ENCODE results near the gene ERG. TPM values are rescaled to one million over a fixed set of nuclear protein-coding genes. Genes with fewer than 3 reads are reported as not detected.

The ERG gene
- total RNA-seq, 2 donors from 2014 or later, result not detected

- no peak overlapping the region for H3K4me3 Mint-ChIP-seq
- H3K36me3 Mint-ChIP-seq, result no peaks in the 10 kb centered on the region
- H3K27ac Mint-ChIP-seq, result no peak overlapping the region
- ATAC-seq (peak; percentile 48 to 61), DNase-seq (ENCODE audit: low spot score) (no peak)
- peaks cover 32 to 51% of the 10 kb centered on the region in 2 donors for H3K27me3 Mint-ChIP-seq
- H3K9me3 Mint-ChIP-seq, result no peaks in the 10 kb centered on the region
- no peaks in the 10 kb centered on the region for H3K4me1 Mint-ChIP-seq (ENCODE audit: low read depth in 2 of 2)
These were observed 4.6 kb downstream of the ERG start for GRCh38 chr21:38493549-38494250.

- Mint-ChIP-seq H3K27ac (no peak overlapping the region), H3K27me3 (peaks cover 27 to 51% of the 10 kb centered on the region in 2 donors), H3K36me3 (no peaks in the 10 kb centered on the region), H3K9me3 (no peaks in the 10 kb centered on the region), H3K4me3 (no peak overlapping the region), H3K4me1 (ENCODE audit: low read depth in 2 of 2) (no peaks in the 10 kb centered on the region)
- no peak for DNase-seq (ENCODE audit: low spot score)
- no peak for ATAC-seq
These were observed 6.3 kb downstream of the ERG start for GRCh38 chr21:38492007-38492406.

GRCh38 chr21:38491536-38491935 is 6.7 kb downstream of the ERG start:
- H3K4me1 Mint-ChIP-seq (ENCODE audit: low read depth in 2 of 2), result no peaks in the 10 kb centered on the region
- H3K36me3 Mint-ChIP-seq, result no peaks in the 10 kb centered on the region
- ATAC-seq (no peak), DNase-seq (ENCODE audit: low spot score) (no peak)
- H3K4me3 Mint-ChIP-seq, result no peak overlapping the region
- H3K9me3 Mint-ChIP-seq, result no peaks in the 10 kb centered on the region
- H3K27ac Mint-ChIP-seq, result no peak overlapping the region
- H3K27me3 Mint-ChIP-seq, result peaks cover 27 to 52% of the 10 kb centered on the region in 2 donors

- no peak overlapping the region for H3K27ac Mint-ChIP-seq
- H3K9me3 Mint-ChIP-seq, result no peaks in the 10 kb centered on the region
- H3K4me1 Mint-ChIP-seq (ENCODE audit: low read depth in 2 of 2), result no peaks in the 10 kb centered on the region
- no peak for ATAC-seq
- H3K36me3 Mint-ChIP-seq, result no peaks in the 10 kb centered on the region
- peaks cover 25 to 55% of the 10 kb centered on the region in 2 donors for H3K27me3 Mint-ChIP-seq
- no peak for DNase-seq (ENCODE audit: low spot score)
- H3K4me3 Mint-ChIP-seq, result no peak overlapping the region
These were observed 7.8 kb downstream of the ERG start for GRCh38 chr21:38490411-38491020.

GRCh38 chr21:38489729-38490128 is 8.5 kb downstream of the ERG start:
- H3K27me3 Mint-ChIP-seq, result peaks cover 21 to 48% of the 10 kb centered on the region in 2 donors
- H3K36me3 Mint-ChIP-seq, result no peaks in the 10 kb centered on the region
- ATAC-seq, result no peak
- H3K4me1 Mint-ChIP-seq (ENCODE audit: low read depth in 2 of 2), result no peaks in the 10 kb centered on the region
- no peak for DNase-seq (ENCODE audit: low spot score)
- no peak overlapping the region for H3K27ac Mint-ChIP-seq
- H3K4me3 Mint-ChIP-seq, result no peak overlapping the region
- H3K9me3 Mint-ChIP-seq, result no peaks in the 10 kb centered on the region

- peaks cover 24 to 48% of the 10 kb centered on the region in 2 donors for H3K27me3 Mint-ChIP-seq
- H3K4me3 Mint-ChIP-seq, result no peak overlapping the region
- no peak overlapping the region for H3K27ac Mint-ChIP-seq
- no peak for ATAC-seq
- no peak for DNase-seq (ENCODE audit: low spot score)
- H3K9me3 Mint-ChIP-seq, result no peaks in the 10 kb centered on the region
- no peaks in the 10 kb centered on the region for H3K4me1 Mint-ChIP-seq (ENCODE audit: low read depth in 2 of 2)
- H3K36me3 Mint-ChIP-seq, result no peaks in the 10 kb centered on the region
These were observed 9.0 kb downstream of the ERG start for GRCh38 chr21:38489271-38489652.

- H3K27me3 Mint-ChIP-seq, result peaks cover 24 to 44% of the 10 kb centered on the region in 2 donors
- no peak for ATAC-seq
- H3K4me3 Mint-ChIP-seq, result peak overlapping the region; percentile 27
- no peaks in the 10 kb centered on the region for H3K4me1 Mint-ChIP-seq (ENCODE audit: low read depth in 2 of 2)
- no peak overlapping the region for H3K27ac Mint-ChIP-seq
- DNase-seq (ENCODE audit: low spot score), result no peak
- H3K36me3 Mint-ChIP-seq, result no peaks in the 10 kb centered on the region
- H3K9me3 Mint-ChIP-seq, result no peaks in the 10 kb centered on the region
These were observed 9.5 kb downstream of the ERG start for GRCh38 chr21:38488640-38489270.

- Mint-ChIP-seq H3K27me3 (peaks cover 22 to 42% of the 10 kb centered on the region in 2 donors), H3K27ac (no peak overlapping the region), H3K4me3 (peak overlapping the region; percentile 27), H3K36me3 (no peaks in the 10 kb centered on the region), H3K9me3 (no peaks in the 10 kb centered on the region), H3K4me1 (ENCODE audit: low read depth in 2 of 2) (no peaks in the 10 kb centered on the region)
- DNase-seq (ENCODE audit: low spot score), result no peak
- no peak for ATAC-seq
These were observed 10.2 kb downstream of the ERG start for GRCh38 chr21:38487901-38488639.

- Mint-ChIP-seq H3K9me3 (no peaks in the 10 kb centered on the region), H3K27ac (no peak overlapping the region), H3K36me3 (no peaks in the 10 kb centered on the region), H3K27me3 (peaks cover 19 to 40% of the 10 kb centered on the region in 2 donors), H3K4me3 (no peak overlapping the region), H3K4me1 (ENCODE audit: low read depth in 2 of 2) (no peaks in the 10 kb centered on the region)
- ATAC-seq, result no peak
- DNase-seq (ENCODE audit: low spot score), result no peak
These were observed 11.6 kb downstream of the ERG start for GRCh38 chr21:38486706-38487105.

- Mint-ChIP-seq H3K4me1 (ENCODE audit: low read depth in 2 of 2) (no peaks in the 10 kb centered on the region), H3K27ac (no peak overlapping the region), H3K27me3 (peaks cover 19 to 40% of the 10 kb centered on the region in 2 donors), H3K4me3 (no peak overlapping the region), H3K36me3 (no peaks in the 10 kb centered on the region), H3K9me3 (no peaks in the 10 kb centered on the region)
- DNase-seq (ENCODE audit: low spot score) (no peak), ATAC-seq (no peak)
These were observed 12.1 kb downstream of the ERG start for GRCh38 chr21:38486221-38486620.

- Mint-ChIP-seq H3K9me3 (no peaks in the 10 kb centered on the region), H3K4me1 (ENCODE audit: low read depth in 2 of 2) (peaks cover 5 to 16% of the 10 kb centered on the region in 2 donors), H3K27me3 (peaks cover 40 to 52% of the 10 kb centered on the region in 2 donors), H3K27ac (no peak overlapping the region), H3K4me3 (no peak overlapping the region), H3K36me3 (no peaks in the 10 kb centered on the region)
- DNase-seq (ENCODE audit: low spot score) (no peak), ATAC-seq (no peak)
These were observed 18.4 kb downstream of the ERG start for GRCh38 chr21:38479641-38480525.

- peaks cover 5 to 16% of the 10 kb centered on the region in 2 donors for H3K4me1 Mint-ChIP-seq (ENCODE audit: low read depth in 2 of 2)
- ATAC-seq, result peak; percentile 69 to 75
- H3K36me3 Mint-ChIP-seq, result no peaks in the 10 kb centered on the region
- H3K27me3 Mint-ChIP-seq, result peaks cover 40 to 59% of the 10 kb centered on the region in 2 donors
- no peak overlapping the region for H3K27ac Mint-ChIP-seq
- no peaks in the 10 kb centered on the region for H3K9me3 Mint-ChIP-seq
- H3K4me3 Mint-ChIP-seq, result no peak overlapping the region
- no peak for DNase-seq (ENCODE audit: low spot score)
These were observed 19.5 kb downstream of the ERG start for GRCh38 chr21:38478782-38479181.

- Mint-ChIP-seq H3K27me3 (peaks cover 49 to 63% of the 10 kb centered on the region in 2 donors), H3K9me3 (no peaks in the 10 kb centered on the region), H3K4me3 (peak overlapping the region; percentile 37), H3K36me3 (no peaks in the 10 kb centered on the region), H3K4me1 (ENCODE audit: low read depth in 2 of 2) (peaks cover 8 to 16% of the 10 kb centered on the region in 2 donors), H3K27ac (no peak overlapping the region)
- ATAC-seq, result peak; percentile 47 to 58
- DNase-seq (ENCODE audit: low spot score), result no peak
These were observed 21.1 kb downstream of the ERG start for GRCh38 chr21:38477226-38477625.
